Neural progenitor cell (in vitro differentiated cells): ENCODE measurements around the gene PLOD3. TPM values are rescaled to one million over a fixed set of nuclear protein-coding genes. Genes with fewer than 3 reads are reported as not detected.

Source experiments
- DNase-seq: peaks from one replicate; pipeline ENCODE4 v3.0.0-alpha.2; 2016; ENCODE audit warnings: low spot score
- H2AFZ ChIP-seq: fragments of 200-600 bp; sonication (generic); replicated peaks from 2 replicates; pipeline ENCODE4 v1.6.1; 2016; ENCODE audit warnings: antibody characterized with exemption
- H3F3A ChIP-seq: fragments of 200-600 bp; sonication (generic); 2 replicates; pipeline ENCODE4 v1.6.1; 2016; ENCODE audit warnings: antibody characterized with exemption, low read depth
- H3K27ac ChIP-seq: fragments of 200-600 bp; sonication (generic); 2 replicates; pipeline ENCODE4 v1.5.1; 2016; ENCODE audit warnings: mild to moderate bottlenecking
- H3K27me3 ChIP-seq: fragments of 200-600 bp; sonication (generic); 2 replicates; pipeline ENCODE4 v1.6.1; 2016; ENCODE audit warnings: mild to moderate bottlenecking, moderate library complexity
- H3K36me3 ChIP-seq: fragments of 200-600 bp; sonication (generic); 2 replicates; pipeline ENCODE4 v1.5.1; 2016
- H3K4me1 ChIP-seq: fragments of 200-600 bp; sonication (generic); 2 replicates; pipeline ENCODE4 v1.6.1; 2016; ENCODE audit warnings: mixed run types
- H3K4me2 ChIP-seq: fragments of 200-600 bp; sonication (generic); 2 replicates; pipeline ENCODE4 v1.6.1; 2016
- H3K4me3 ChIP-seq: fragments of 200-600 bp; sonication (generic); 2 replicates; pipeline ENCODE4 v1.5.1; 2016
- H3K79me2 ChIP-seq: fragments of 200-600 bp; sonication (generic); 2 replicates; pipeline ENCODE4 v1.6.1; 2016; ENCODE audit warnings: low read depth
- H3K9ac ChIP-seq: fragments of 200-600 bp; sonication (generic); 2 replicates; pipeline ENCODE4 v1.6.1; 2016
- H3K9me3 ChIP-seq: fragments of 200-600 bp; sonication (generic); 2 replicates; pipeline ENCODE4 v1.5.1; 2016; ENCODE audit warnings: low read depth
- H4K20me1 ChIP-seq: fragments of 200-600 bp; sonication (generic); 2 replicates; pipeline ENCODE4 v1.6.1; 2016; ENCODE audit warnings: low read depth
- H3K27ac Mint-ChIP-seq: 3 replicates; pipeline ENCODE4 v1.8.0; 2021; ENCODE audit warnings: mixed read lengths
- H3K27me3 Mint-ChIP-seq: 2 replicates; pipeline ENCODE4 v1.8.0; 2022; ENCODE audit warnings: low read depth, mild to moderate bottlenecking, inconsistent platforms, moderate library complexity, mixed read lengths; ENCODE audit not compliant: insufficient read depth
- H3K36me3 Mint-ChIP-seq: 3 replicates; pipeline ENCODE4 v1.8.0; 2021; ENCODE audit warnings: mixed read lengths
- H3K4me1 Mint-ChIP-seq: 3 replicates; pipeline ENCODE4 v1.8.0; 2021; ENCODE audit warnings: mixed read lengths
- H3K4me3 Mint-ChIP-seq: 3 replicates; pipeline ENCODE4 v1.8.0; 2021; ENCODE audit warnings: mild to moderate bottlenecking, moderate library complexity, mixed read lengths
- H3K9me3 Mint-ChIP-seq: 3 replicates; pipeline ENCODE4 v1.8.0; 2020; ENCODE audit warnings: mixed read lengths
- EZH2 ChIP-seq: fragments of 200-600 bp; sonication (generic); IDR thresholded peaks from 2 replicates; pipeline ENCODE4 v1.6.1; 2017; ENCODE audit warnings: antibody characterized with exemption, mild to moderate bottlenecking, moderate library complexity
- EZH2phosphoT487 ChIP-seq: fragments of 200-600 bp; sonication (generic); IDR thresholded peaks from 2 replicates; pipeline ENCODE4 v1.6.1; 2017; ENCODE audit warnings: antibody characterized with exemption
- total RNA-seq: library from RNA; depleted of rRNA; stranded (reverse); fragments of >200 nt; gene quantifications from 2 replicates; pipeline ENCODE4 v1.2.3, GENCODE V29; 2015; ENCODE audit warnings: low replicate concordance
- TF ChIP-seq, protein P1 (sequence below): fragments of 200-600 bp; sonication (generic); IDR thresholded peaks from 2 replicates; pipeline ENCODE4 v1.5.1; 2017; ENCODE audit warnings: antibody characterized with exemption, mild to moderate bottlenecking

PLOD3 gene
- total RNA-seq, 1 donor from 2014 or later: 9.4 TPM

- peak overlapping the region; percentile 51 for H3K4me3 ChIP-seq
- peaks cover 11% of the 10 kb centered on the region for H3K36me3 Mint-ChIP-seq
- no peak for TF ChIP-seq EZH2
- TF ChIP-seq EZH2phosphoT487: no peak
- TF ChIP-seq, protein P1, sequence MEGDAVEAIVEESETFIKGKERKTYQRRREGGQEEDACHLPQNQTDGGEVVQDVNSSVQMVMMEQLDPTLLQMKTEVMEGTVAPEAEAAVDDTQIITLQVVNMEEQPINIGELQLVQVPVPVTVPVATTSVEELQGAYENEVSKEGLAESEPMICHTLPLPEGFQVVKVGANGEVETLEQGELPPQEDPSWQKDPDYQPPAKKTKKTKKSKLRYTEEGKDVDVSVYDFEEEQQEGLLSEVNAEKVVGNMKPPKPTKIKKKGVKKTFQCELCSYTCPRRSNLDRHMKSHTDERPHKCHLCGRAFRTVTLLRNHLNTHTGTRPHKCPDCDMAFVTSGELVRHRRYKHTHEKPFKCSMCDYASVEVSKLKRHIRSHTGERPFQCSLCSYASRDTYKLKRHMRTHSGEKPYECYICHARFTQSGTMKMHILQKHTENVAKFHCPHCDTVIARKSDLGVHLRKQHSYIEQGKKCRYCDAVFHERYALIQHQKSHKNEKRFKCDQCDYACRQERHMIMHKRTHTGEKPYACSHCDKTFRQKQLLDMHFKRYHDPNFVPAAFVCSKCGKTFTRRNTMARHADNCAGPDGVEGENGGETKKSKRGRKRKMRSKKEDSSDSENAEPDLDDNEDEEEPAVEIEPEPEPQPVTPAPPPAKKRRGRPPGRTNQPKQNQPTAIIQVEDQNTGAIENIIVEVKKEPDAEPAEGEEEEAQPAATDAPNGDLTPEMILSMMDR: no peak
- H3K4me2 ChIP-seq: peak overlapping the region; percentile 84
- no peak overlapping the region for H3K9ac ChIP-seq
- H3F3A ChIP-seq: peaks cover 36% of the 10 kb centered on the region
- peaks cover 48% of the 10 kb centered on the region for H4K20me1 ChIP-seq
- H3K27me3 ChIP-seq: peaks cover 62% of the 10 kb centered on the region
- no peaks in the 10 kb centered on the region for H3K36me3 ChIP-seq
- H3K4me1 ChIP-seq: peaks cover 32% of the 10 kb centered on the region
- peak; percentile 46 for DNase-seq
- no peak overlapping the region for H2AFZ ChIP-seq
- no peaks in the 10 kb centered on the region for H3K79me2 ChIP-seq
- H3K4me3 Mint-ChIP-seq: peak overlapping the region; percentile 81
- no peak overlapping the region for H3K27ac ChIP-seq
- H3K4me1 Mint-ChIP-seq: peaks cover 33% of the 10 kb centered on the region
- no peak overlapping the region for H3K27ac Mint-ChIP-seq
- no peaks in the 10 kb centered on the region for H3K9me3 Mint-ChIP-seq
- peaks cover 33% of the 10 kb centered on the region for H3K27me3 Mint-ChIP-seq
- H3K9me3 ChIP-seq: no peaks in the 10 kb centered on the region
Measured at GRCh38 chr7:101161692-101162471, 55.5 kb downstream of the PLOD3 start.

DNA sequence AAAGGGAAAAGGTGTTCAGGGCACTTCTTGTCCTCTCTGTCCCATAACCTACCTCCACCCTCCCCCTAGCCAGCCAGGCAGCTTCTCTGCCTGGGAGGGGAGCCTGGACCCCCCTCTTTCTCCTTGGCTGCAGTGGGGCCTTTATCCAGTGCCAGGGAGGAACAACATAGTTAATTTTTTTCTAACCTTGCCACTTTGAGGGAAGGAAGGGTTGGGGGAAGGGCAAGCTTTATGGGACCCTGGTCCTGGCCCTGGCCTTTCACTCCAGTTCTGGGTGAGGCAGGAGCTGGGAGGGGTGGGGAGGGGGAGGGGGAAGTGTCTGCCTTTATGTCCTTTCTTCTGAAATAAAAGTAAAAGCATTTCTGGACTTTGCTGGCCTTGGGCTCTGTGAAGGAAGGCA lies 56.5 kb downstream of the PLOD3 start:
- no peak overlapping the region for H3K4me3 ChIP-seq
- Mint-ChIP-seq H3K36me3 (peaks cover 12% of the 10 kb centered on the region), H3K27ac (no peak overlapping the region), H3K4me1 (peaks cover 31% of the 10 kb centered on the region), H3K4me3 (no peak overlapping the region), H3K9me3 (no peaks in the 10 kb centered on the region), H3K27me3 (peaks cover 26% of the 10 kb centered on the region)
- no peaks in the 10 kb centered on the region for H3K79me2 ChIP-seq
- peaks cover 52% of the 10 kb centered on the region for H3K27me3 ChIP-seq
- TF ChIP-seq EZH2 (no peak), EZH2phosphoT487 (no peak)
- TF ChIP-seq, protein P1: no peak
- no peak overlapping the region for H2AFZ ChIP-seq
- no peak overlapping the region for H3K9ac ChIP-seq
- peaks cover 37% of the 10 kb centered on the region for H3F3A ChIP-seq
- no peak overlapping the region for H3K27ac ChIP-seq
- peaks cover 26% of the 10 kb centered on the region for H3K4me1 ChIP-seq
- H3K9me3 ChIP-seq: no peaks in the 10 kb centered on the region
- peaks cover 42% of the 10 kb centered on the region for H4K20me1 ChIP-seq
- H3K36me3 ChIP-seq: no peaks in the 10 kb centered on the region
- no peak overlapping the region for H3K4me2 ChIP-seq
- DNase-seq: no peak

DNA sequence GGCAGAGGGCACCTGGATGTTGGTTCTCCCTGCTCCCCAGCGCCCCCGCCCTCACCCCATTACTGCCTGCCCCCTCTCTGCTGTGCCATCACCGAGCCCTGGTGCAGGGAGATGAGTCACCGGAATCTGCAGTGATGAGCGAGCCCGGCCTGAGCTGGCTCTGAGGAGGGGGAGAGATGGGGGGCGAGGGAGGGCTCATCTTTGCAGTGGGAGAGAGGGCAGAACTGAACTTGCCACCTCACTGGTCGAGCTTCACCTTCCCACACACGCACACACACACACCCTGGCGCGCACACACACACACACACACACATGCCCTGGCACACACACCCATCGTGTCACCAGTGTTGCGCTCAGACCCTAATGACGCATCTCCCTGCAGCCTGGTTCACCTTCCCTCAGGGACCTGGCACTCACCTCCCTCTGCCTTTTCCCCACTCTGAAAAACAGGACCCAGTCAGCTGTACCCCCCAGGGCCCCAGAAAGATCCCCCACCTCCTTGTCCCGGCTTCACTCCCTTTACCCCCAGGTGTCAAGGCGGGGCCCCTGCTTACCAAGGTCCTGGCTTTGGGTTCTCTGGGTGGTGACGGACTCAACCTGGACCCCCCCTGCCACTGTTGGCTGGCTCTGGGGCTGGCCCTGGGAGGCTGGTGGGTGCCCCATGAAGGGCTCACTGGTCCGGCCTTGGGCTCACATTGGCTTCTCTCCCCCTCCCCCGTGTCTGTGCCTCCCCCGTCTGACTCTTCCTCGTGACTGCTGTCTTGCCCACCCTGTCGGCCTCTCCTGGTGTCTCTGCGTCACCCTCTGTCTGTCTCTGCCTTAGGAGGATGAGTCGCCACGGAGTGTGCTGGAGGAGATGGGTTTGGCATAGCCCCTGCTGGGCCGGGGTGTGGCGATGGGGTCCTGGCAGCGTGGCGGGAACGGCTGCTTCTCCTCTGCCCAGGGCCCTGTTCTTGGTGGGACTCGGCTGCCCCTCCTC lies 57.4 kb downstream of the PLOD3 start:
- Histone ChIP-seq H3K4me1 (peaks cover 30% of the 10 kb centered on the region), H3K27me3 (peaks cover 43% of the 10 kb centered on the region), H4K20me1 (peaks cover 35% of the 10 kb centered on the region), H3K4me2 (no peak overlapping the region), H3K27ac (no peak overlapping the region), H2AFZ (no peak overlapping the region), H3K36me3 (no peaks in the 10 kb centered on the region), H3K9ac (no peak overlapping the region), H3K9me3 (no peaks in the 10 kb centered on the region), H3K79me2 (peaks cover 8% of the 10 kb centered on the region), H3F3A (peaks cover 34% of the 10 kb centered on the region), H3K4me3 (no peak overlapping the region)
- Mint-ChIP-seq H3K9me3 (no peaks in the 10 kb centered on the region), H3K36me3 (peaks cover 12% of the 10 kb centered on the region), H3K4me3 (no peak overlapping the region), H3K4me1 (peaks cover 31% of the 10 kb centered on the region), H3K27ac (no peak overlapping the region), H3K27me3 (peaks cover 20% of the 10 kb centered on the region)
- TF ChIP-seq EZH2 (no peak), EZH2phosphoT487 (no peak)
- TF ChIP-seq, protein P1: no peak
- no peak for DNase-seq
